IPS-NIHi11 (cell line): Measurements from ENCODE around the gene BRINP2.

Experiments
- DNase-seq: peaks from one replicate; pipeline ENCODE4 v3.0.0; 2012; ENCODE audit warnings: mixed read lengths, low spot score

BRINP2 gene

DNA sequence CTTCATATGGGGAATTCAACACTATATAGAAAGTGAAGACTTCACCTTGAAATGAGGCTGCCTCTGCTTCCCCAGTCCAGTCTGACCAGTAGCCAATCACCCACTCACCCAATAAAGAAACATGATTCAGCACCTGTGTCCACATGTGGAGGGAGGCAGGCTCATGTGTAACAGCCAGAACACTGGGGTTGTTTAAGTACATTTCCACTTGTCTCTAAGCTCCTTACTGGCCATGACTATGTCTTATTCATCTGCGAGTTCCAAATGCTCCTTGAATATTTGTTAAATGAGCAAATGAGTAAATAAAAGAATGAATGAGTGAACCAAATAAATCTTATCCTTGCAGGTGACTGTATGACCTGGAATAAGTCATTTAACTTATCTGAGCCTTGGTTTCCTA is 100.1 kb downstream of the BRINP2 start:
- no peak for DNase-seq

GRCh38 chr1:177273141-177273540 is 102.4 kb downstream of the BRINP2 start:
- no peak for DNase-seq

DNA sequence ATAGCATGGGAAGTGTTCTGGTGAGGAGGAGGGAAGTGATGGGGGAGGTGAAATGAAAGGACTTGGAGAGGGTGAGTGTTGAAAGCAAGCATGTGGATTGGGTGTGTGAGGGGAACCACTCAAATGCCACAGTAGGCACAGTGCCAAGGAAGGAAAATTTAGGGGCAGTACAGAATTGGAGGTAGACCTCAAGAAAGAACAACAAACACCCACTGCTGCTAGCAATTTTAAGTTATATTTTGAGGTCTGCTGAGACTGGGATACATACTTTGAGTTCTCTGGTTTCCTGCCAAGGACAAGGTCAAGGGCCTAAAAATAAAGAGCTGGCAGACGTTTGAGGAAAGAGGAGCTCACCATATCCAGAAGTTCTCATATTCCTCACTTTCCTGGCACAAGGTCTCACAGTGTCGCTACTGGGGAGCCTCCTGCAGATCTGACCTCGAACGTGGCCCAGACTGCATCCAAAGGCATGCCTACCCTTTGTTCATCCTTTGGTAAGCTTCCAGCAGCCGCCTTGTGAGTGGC is 104.0 kb downstream of the BRINP2 start:
- no peak for DNase-seq

- DNase-seq, result no peak
These were observed 105.0 kb downstream of the BRINP2 start for GRCh38 chr1:177275736-177276135.

DNA sequence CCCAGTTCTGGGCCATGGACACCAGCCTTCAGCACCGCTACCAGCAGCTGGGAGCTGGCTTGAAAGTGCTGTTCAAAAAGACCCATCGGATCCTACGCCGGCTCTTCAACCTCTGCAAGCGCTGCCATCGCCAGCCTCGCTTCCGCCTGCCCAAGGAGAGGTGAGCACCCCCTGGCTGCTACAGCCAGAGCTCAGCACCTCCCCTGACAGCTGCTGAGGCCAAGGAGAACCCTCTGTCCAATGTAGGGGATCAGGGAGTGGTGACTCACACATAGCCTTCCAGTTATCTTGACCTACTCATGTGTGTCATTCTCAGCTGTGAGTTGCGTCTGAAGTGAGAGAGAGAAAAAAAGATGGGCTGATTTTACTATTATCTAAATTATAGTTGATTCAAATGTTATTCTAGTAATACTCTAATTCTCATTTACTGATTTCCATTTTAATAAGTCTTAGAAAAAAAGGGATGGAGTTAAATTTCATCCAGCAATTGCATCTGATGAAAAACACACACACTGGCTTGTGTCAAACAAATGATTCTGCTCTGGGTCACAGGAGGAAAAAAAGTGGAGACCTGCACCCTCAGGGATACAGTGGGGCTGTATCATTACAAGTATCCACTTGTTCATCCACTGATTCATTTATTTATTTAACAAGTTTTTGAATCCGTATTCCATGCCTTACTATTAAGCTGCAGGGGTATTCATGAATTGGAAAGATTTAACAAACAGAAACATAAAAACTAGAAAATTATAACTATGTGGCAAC is 108.0 kb downstream of the BRINP2 start:
- DNase-seq, result no peak

DNA sequence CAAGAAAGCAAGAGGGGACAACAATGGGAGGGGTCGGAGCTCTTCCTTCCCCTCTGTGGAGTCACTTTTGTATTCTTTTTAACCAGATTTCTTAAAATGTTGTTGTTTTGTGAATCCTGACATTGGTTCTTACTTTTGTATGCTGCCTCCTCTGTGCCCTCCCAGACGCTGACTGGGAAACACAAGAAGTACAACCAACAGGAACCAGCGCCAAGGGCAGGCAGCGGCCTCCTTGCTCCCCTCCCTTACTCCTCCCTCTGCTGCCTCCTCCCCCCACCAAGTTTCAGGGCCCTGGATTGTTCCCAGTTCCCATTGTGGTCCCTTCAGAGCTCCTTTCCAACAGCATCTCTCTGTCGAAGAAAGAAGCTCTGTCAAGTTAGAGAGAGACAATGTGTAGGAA is 111.1 kb downstream of the BRINP2 start:
- peak; percentile 29 for DNase-seq

DNA sequence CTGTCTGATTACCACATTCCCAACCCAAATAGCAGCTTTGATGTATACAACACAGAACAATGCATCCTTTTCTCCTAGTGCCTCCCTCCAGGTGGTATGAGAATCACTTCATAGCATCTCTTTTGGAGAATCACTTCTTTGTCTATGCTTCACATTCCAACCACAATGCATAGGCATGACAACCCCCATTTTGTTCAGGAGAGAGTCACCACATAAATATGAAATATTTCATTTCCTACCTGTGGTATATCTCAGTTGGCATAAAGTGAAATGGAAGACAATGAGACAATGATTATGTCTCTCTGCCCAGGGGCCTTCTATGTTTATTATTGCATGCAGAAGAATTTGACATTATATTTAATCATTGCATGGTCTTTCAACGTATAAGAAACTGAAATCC is 112.2 kb downstream of the BRINP2 start:
- peak; percentile 20 for DNase-seq

GRCh38 chr1:177283380-177283779 is 112.6 kb downstream of the BRINP2 start:
- DNase-seq, result no peak

DNA sequence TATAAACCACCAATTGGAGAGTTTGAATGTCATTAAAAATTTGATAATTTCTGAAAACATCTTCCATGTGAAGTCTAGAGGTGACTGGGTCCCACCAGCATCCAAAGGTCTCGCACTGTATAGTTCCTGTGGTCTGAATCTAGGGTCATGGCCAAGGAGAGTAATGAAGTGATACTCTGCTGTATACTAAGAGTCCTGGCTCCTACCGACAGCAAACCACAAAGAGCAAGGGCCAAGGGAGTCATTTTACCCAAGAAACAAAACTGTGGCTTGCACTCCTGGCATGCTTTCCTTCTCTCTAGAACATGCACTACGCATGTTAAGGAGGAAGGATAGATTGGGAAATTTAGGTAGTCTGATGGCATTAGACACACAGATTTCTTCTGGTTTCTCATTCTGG is 115.6 kb downstream of the BRINP2 start:
- DNase-seq, result no peak

DNA sequence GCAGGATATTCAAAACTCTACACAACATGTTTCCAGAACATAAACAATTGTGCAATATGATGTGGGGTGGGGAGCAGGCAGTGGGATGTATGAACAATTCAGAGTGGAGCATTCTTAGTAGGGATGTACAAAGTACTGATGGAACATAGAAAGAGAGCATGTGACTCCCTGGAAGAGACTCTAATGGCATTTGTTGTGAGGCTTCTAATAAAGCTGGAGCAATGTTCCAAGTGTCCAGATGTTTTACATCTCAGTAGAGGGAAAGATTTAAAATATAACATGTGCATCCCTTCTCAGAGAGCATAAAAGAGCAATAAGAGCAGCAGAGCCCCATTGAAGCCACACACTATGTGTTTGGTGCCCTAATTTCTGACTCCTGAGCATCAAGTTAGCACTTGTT is 116.5 kb downstream of the BRINP2 start:
- no peak for DNase-seq

DNA sequence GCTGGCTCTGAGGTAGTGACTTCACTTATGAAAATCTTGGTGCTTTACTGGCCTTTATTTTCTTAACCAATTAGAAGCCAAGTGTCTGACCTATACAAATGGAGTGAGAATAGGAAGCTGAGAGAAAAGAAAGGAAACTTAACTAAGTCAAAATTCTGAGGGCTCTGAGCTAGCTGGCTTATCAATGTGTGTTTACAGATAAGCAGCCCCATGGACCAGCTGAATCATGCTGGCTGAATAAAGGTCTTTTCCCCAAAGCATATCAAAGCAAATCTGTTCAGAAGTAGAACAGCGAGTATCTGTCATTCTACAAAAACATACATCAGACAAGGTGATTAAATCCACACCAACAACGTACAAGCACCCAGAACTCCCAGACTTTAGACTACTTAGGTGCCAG is 117.2 kb downstream of the BRINP2 start:
- no peak for DNase-seq

DNA sequence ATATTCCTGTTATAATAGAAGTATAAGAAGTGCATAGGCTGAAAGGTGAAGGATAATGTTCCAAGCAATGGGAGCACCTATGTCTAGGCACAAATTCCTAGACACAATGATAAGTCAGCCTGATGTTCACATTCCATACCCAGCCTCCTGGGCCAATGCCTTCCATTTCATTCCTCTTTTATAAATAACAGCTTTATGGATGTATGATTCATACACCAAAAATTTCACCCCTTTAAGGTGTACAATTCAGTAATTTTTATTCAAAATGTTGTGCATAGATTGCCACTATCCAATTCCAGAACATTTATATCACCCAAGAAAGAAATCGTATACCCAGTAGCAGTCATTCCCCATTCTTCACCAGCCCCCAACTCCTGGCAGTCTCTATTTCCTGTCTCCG is 118.8 kb downstream of the BRINP2 start:
- no peak for DNase-seq

GRCh38 chr1:177300431-177300830 is 129.7 kb downstream of the BRINP2 start:
- no peak for DNase-seq

DNA sequence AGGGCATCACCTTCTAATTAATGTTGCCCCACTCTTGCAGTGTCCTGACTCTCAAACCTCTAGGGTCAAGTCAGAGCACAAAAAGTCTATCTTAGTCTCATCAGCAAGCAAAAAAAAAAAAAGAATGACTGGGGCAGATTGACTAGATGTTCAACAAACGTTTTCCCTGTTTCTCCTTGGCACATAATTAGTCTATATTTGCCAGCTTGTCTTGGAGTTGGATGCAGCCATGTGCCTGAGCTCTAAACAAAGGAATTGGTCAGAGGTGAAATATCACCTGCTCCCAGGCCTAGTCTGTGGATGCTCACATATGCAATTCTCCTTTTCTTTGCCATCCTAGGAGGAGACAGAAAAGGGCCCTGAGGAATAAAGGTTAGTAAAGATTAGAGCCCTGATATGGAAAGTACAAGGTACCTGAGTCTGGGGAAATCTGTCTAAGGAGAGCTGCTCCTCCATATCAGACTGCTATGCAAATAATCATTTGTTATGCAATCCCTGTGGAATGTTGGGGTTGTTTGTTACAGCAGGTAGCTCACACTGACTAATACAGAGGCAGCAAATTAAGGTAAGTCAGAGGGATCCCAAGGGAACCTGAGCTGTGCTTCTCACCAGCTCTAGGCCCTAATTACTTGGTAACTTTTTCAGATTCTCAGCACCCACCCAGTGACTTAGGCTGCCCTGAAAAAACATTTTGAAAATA is 130.8 kb downstream of the BRINP2 start:
- no peak for DNase-seq

DNA sequence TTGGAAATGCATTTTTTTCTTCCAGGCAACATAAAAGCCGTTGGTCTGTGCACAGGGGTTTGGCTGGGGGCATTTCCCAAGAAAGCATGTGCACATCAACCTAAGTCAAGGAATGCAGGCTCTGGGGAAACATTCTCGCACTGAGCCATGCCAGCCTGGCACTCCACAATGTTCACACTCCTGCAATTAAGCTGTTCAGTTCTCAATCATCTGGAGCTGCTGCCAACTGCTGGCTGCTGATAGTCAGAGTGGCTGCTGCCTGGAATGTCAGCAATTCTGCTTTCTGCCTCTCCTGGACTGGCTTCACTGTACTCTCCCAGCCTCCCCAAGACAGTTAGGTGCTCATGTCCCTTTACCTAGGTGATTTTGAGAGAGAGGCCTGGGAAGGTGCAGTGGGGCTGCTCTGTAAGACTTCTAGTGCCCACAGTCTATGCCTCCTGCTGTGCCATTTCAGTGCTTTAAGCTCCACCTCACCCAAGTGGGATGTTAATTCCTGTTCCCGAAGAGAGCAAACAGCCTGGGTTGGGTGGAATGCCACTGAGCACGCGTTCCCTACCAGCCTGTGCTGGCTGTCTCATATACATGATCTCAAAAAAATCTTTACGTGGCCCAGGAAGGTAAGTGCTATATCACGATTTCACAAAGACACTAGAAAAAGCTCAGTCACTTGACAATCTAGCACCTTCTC is 131.7 kb downstream of the BRINP2 start:
- DNase-seq, result no peak

DNA sequence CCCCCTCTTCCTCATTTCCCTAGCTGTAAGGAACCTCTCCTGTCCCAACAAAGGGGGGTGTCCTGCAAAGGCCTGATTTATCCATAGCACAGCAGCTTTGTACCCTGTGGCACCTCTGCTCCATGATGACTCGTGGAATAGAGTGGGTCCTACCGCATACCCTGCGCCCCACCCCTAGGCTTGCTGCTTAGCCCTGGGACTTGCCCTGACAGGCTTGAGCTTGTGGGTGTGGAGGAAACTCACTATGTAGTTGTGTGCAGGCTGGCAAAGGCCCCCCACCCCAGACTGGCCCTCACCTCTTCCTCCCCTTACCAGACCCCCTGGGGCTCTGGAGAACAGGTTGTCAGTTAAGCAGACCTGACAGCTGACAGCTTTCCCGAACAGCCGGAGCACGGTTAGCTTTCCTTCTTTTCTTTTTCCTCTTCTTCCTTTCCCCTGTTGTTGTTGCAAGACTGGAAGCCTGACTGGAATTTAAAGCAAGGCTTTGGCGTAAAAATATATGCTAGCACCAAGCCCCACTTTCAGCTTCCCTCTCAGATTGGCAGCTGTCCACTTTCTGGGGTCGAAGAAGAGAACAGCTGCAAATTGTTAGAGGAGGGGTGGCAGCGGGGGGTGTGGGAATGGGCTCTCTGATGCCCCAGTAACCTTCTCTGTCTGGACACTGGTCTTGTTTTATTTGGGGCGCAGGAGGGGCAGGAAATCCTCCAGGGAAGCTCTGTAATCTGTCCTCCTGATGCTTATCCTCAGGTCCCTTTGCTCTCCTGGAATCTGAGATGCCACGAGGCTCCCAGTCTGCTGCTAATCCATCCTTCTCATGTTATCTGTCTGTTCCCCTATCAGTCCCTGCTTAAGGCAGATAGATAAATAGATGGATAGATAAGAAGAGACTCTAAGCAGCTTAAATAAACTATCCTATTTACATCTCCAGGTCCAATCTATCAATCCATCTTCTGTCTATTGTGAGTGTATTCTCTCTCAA is 134.6 kb downstream of the BRINP2 start:
- no peak for DNase-seq

- DNase-seq, result no peak
These were observed 135.3 kb downstream of the BRINP2 start for GRCh38 chr1:177306019-177306415.

DNA sequence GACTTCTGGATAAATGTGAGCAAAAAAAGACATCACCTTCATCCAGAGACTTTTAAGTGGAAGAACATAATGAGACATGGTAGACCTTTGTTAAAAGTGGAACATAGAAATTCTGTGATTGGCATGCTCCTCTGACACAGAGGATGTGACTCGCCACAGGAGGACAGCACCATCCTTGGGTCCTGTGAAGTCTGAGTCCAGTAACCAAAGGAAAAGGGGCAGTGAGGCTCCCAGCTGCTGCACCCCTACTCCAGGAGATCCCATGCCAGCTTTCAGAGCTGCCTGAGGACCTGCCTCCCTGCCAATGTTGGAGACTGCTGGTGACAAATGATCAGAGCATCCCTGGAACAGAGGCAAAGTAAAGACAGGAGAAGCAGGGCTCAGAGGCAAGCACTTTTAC is 136.2 kb downstream of the BRINP2 start:
- no peak for DNase-seq

DNA sequence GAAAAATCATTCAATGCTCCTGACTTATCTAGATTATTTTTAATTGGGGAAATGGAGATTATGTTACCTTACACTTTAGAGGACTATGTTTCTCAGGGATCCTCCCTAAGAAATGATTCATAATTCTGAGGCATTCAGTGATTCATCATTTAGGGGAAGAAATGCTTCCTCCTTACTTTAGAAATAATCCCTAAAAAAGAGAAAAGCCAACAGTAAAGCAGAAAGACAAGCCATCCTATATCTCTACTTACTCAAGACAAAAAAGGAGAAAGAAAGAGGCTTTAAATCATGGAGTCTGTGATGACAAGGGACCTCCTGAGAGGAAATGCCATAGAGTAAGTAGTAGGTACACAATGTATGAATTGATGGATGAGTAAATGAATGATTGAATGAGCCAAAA is 137.0 kb downstream of the BRINP2 start:
- no peak for DNase-seq

DNA sequence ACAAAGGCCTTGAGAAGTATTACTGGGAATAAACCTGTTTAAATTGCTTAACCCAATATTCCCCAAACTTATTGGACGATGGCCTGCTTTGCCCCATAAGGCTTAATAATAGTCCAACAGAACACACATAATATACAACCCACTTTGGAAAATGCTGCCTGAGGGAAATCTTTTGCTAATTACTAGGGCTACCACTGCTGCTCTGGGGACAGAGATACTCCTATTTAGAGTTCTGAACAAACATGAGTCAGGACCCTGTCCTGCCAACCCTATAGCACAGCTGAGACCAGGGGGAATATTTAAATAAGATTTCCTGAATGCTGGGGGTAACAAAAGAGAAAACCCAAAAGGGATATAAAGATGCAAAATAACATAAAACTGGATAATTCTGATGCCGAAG is 139.1 kb downstream of the BRINP2 start:
- DNase-seq, result no peak

- DNase-seq, result no peak
These were observed 139.6 kb downstream of the BRINP2 start for GRCh38 chr1:177310326-177310725.

DNA sequence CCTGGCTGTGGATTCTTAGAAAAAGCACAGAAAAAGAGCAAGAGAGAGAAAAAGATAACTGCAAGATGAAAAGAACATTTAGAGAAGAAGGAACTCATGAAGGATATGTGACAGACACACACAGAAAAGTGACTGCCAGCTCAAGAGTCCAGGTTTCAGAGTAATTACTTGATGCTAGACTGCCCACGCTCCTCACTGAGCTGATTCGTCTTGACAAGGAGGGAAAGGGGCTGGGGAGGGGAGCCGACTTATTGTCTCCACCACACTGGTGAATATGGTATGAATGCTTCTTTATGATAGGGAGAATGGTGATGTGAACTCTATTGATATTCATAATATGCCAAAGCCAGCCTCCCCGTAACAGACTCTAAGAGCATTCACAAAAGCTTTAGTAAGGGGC is 140.4 kb downstream of the BRINP2 start:
- no peak for DNase-seq
